CD4-positive, alpha-beta T cell treated with Interferon alpha-2 for 1 hour (primary cell): ENCODE measurements around the gene BEST1.

Source experiments
- DNase-seq, 2 donors: peaks; one replicate each; pipeline ENCODE4 v3.0.0-alpha.2; 2020 to 2022

The BEST1 gene

DNA sequence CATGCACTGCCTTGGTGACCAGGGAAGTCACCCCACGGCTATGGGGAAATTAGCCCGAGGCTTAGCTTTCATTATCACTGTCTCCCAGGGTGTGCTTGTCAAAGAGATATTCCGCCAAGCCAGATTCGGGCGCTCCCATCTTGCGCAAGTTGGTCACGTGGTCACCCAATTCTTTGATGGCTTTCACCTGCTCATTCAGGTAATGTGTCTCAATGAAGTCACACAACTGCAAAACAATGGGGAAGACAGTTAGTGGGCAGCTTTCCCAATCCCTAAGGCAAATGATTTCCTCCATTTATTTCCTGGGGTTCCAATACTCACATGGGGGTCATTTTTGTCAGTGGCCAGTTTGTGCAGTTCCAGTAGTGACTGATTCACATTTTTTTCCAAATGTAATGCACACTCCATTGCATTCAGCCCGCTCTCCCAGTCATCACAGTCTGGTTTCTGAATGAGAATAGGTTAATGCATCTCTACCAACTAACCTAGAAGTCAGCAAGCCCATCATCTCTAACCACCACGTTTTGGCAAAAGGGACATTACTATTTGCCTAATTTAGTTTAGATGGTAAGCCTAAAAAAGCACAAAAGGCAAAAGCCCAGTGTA lies 14.6 kb downstream of the BEST1 start:
- peak; percentile 31 to 32 for DNase-seq

DNA sequence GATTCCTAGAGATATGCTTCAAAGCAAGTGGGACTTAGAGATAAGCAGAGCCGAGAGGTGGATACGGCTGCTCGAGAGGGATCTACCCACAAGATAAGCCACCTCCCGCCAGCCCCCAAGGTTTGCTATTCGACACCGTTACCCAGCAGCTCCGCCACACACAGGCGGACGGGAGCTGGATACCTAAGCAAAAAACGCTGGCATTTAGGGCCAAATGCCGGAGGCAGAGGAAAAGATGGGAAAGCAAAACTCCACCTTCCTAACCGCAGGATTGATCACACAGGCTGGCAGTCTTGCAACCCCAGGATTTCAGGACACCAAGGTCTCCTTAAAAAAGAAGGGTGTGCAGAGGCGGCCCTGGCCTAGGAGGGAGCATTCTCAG lies 16.6 kb downstream of the BEST1 start:
- DNase-seq = peak; percentile 35 to 57

DNA sequence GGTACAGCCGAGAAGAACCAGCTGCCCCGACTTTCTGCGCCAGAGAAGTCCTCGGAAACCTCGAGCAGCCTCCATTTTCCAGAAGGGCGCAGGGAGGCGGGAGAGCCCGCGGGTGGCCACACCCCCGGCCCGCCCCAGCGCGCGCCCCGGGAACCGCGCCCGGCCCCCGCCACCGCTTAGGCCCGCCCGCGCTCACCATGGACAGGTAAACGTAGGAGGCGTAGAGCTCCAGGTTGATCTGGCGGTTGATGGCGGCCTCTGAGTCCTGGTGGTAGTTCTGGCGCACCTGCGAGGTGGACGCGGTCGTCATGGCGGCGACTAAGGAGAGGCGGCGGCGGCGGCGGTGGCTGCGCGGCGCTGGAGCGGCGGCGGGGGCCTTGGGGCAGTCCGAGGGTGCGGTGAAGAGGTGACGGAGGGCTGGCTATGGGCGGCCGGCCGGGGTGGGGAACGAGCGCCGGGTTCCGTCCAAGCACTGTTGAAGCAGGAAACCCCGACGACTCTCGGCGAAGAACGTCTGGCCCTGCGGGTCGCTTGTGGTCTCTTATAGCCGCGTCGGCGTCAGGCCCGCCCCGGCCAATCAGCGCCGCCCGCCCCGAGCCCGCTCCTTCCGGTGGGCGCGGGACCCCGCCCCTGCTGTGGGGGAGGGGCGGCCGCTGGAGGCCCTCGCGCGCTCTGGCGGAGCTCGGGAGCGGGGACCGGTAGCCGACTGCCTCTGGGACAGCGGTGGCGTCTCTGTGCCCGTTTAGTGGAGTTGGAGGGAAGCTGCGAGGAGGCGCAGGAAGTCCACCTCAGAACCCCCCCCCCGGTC lies 17.2 kb downstream of the BEST1 start, which contains the start of gene FTH1:
FTH1 (minus strand) TSS at position 519 of the 808 bp plus-strand sequence; CDS start at position 310, 209 bp downstream.
- peak; percentile 94 to 95 for DNase-seq

DNA sequence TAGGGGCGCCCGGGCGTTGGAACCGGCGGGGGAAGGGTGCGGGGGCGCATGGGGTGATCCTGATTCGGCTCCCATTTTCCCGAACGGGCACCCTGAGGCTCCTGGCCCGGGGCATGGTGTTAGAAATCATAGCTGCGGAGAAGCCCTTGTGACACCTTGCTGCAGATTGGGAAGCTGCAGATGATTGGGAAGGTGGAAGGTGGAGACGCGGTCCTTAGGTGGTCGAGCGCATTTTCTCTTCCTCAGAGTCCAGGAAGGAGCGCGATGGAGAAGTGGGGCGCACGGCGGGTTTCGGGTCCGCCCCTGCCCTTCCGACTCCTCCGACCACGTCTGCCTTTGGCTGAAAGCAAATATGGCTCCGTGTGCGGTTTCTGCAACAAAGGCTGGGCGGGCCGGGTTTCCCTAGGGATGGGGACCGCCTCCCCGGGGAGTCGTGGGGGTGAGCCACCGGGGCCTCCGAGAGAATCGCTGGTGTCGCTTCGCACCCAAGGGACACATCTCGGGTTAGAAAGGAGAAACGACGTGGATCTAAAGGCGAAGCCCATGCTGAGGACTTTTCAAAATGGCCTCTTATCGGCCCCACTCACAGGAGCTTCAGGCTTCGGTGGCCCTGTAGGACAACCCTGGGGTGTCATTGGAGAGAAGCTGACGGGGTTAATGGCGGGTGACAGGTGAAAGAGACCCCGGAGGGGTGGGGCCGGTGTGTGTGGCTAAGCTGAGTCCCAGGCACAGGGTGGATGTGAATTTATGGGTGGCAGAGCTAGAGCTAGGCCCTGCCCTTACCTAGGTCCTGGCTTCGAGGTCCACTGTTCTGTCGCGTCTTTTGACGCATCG lies 18.0 kb downstream of the BEST1 start:
- DNase-seq = peak; percentile 47 to 50

DNA sequence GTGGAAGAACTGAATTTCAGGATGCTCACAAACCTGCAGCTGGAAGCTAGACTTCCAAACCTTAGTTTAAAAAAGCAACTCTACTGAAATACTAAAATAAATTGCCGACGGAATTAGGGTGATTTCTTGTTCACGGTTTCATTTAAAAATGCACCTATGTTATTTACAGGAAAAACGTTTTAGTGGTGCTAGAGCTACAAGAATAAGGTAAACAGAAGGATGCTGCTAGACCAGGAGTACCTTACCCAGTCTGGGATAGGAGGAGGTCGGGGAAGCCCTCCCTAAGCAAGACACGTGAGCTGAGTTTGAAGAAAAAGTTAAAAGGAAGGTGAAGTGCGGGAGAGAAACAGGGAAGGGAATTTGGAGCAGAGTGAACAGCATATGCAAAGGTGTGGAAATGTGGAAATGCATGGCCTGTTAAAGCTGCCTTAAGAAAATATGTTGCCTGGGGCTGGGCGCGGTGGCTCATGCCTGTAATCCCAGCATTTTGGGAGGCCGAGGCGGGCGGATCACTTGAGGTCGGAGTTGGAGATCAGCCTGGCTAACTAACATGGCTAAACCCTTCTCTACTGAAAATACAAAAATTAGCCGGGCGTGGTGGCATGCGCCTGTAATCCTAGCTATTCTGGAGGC lies 18.7 kb downstream of the BEST1 start:
- no peak for DNase-seq

DNA sequence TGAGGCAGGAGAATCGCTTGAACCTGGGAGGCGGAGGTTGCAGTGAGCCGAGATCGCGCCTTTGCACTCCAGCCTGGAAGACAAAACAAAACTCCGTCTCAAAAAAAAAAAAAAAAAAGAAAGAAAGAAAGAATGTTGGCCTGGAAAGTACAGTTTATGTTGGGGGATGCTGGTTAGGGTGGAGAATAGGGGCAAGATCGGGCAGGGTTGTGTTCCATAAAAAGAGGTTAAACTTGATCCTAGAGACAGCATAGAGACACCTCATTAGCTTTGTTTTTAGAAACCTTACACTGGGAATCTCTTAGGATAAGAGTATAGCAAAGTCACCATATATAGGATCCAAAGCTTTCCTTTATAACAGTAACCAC lies 19.2 kb downstream of the BEST1 start:
- DNase-seq = no peak

DNA sequence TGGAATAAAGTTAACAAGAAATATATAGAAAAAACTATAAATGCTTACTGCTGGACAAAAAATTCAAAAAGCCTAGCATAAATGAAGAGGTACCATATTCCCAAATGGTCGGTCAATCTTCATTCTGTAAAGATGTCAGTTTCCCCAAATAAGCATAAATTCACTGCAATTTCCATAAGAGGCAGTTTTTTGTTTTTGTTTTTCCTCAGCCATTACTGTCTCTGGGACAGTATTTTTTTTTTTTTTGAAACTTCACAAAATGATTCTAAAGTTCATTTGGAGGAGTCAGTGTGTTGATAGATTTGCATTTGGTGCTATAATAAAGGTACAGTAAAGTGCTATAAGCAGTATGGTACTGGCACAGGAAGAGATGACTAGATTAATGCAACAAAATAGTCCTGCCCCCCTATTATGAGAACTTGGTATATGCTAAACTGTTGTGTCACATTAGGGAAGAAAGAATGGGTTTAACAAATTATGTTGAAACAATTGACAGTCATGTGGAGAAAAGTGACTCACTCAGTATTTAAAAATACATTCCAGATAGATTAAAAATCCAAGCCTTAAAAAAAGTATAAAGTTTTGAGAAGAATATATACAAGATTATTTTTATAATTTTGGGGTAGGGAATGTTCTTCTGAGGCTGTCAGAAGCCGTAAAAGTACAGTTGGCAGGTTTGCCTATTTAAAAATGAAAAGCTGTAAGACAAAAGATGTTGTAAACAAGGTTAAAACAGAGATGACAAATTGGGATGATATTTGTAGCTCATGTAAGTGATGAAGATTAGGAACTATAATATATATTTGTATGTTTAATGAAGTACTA lies 19.9 kb downstream of the BEST1 start:
- DNase-seq = no peak

DNA sequence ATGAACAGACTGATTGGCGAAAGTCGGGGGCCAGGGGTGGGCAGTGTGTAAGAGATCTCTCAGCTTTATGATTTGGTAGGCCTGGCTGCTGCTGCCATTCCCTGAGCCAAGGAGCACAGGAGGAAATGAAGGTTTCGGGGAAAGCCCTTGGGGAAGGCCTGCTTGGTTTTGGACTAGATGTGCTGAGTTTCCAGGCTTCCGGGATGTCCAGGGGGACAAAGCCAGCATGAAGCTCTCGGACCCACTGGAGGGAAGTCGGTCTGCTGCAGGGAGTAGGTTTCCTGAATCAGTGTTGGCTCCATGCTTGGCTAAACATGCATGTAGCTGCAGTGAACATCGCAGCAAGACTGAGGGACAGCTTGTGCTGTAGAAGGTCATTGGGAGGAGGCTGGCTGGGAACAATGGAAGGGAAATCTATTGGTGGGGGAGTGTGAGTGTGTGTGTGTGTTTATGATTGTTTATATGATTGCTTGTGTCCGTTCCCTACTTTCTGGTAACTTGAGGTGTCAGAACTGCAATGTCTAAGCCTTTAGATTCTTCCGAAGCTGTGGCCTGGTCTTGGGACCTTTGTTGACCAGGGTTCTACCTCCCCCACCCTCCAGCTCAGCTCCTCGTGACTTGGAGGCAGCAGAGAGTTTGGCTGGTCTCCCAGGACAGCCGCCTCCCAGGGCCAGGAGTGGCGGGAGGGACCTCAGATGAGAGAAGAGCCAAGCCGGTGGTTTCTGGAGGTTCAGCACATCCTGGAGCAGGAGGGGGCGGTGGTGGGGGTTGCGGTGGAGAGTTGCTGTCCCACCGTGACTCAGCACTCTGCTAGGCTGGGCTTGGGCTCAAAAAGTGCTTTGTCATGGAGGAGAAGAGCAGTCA lies 21.3 kb downstream of the BEST1 start:
- peak; percentile 54 to 87 for DNase-seq

DNA sequence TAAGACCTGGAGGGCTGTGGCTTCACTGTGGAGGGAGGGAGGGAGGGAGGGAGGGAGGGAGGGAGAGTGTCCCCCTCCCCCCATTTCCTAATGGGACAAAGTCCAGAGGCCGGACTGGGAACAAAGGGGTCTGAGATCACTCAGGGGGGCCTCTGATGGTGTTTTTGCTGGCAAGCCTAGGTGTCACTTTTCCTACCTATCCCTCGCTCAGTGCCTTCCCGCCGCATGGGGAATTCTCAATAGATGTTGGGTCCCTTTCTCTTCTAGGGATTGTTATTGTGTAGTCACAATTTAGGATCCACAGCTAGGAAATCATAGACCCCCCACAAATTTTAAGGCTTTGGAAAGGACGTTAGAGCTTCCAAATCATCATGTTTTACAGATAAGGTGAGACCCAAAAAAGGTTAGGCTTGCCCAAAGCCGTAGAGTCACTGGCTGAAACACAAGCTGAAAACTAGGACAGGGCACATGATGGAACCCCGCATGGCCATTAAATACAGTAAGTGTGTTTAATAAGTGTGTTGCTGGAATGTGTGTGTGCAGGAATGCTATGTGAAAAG lies 22.0 kb downstream of the BEST1 start:
- no peak for DNase-seq

DNA sequence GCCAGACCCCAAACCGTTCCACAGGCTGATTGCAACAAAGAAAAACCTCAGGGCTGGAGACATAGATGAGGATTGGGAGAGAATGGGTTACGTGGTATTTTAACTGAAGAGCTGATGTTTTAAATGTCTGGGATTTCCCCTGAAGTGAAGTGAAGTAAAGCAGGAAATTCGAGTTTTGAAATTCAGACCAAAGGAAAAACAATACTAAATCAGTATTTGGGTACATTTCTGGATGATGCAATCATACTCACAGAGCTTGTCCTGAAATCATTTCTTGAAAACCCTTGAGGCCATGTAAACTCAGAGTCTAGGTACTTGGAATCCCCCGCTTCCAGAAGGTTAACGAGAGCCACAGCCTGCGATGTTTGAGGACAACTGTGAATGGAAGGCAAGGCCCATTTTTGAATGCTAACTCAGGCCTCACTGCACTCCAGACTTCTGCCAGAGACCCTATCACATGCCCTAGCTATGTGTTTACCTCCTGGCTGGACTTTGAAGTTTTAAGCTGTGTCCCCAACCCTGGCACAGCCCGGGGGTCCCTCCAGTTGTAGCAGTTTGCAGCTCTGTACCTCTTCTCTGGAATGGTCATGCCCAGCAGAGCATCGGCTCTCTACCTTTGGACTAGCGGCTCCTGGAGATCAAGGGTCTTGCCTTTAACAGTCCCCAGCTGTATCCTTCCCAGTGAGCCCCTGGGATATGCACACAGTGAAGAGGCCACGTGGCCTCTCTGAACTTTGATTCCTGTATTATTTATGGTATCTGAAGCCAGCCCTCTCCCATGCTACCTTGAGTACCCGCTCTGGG lies 22.7 kb downstream of the BEST1 start:
- peak; percentile 14 to 57 for DNase-seq

DNA sequence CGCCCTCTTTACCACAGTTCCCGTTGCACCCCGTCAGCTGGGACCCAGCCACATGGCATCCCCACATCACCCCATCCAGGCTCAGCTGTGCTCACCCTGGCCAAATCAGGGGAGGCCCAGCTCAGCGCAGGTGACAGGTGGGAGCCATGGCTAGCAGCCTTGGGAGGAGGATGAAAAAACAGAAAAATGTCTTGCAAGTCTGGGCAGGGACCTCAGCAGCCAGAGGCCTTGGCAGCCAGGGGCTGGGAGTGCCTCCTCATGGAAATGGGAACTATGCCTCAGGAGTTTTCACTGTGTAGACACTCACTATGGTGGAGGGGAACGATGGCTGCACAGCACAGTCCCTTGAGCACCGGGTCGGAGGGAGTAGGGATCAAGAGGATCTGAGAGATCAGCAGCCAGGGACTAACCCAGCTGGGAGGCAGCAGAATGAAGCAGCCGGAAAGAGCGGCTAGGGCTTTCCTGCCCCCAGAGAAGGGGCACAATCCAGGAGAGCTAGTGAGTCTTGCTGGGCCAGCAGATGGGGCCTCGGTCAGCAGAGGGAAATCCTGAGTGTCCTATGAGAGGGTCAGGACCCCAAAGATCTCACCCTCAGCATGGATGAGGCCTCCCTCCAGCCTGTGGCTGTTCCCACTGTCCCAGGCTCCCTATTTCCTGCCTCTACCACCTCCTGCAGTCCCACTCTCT lies 23.5 kb downstream of the BEST1 start:
- DNase-seq = no peak

DNA sequence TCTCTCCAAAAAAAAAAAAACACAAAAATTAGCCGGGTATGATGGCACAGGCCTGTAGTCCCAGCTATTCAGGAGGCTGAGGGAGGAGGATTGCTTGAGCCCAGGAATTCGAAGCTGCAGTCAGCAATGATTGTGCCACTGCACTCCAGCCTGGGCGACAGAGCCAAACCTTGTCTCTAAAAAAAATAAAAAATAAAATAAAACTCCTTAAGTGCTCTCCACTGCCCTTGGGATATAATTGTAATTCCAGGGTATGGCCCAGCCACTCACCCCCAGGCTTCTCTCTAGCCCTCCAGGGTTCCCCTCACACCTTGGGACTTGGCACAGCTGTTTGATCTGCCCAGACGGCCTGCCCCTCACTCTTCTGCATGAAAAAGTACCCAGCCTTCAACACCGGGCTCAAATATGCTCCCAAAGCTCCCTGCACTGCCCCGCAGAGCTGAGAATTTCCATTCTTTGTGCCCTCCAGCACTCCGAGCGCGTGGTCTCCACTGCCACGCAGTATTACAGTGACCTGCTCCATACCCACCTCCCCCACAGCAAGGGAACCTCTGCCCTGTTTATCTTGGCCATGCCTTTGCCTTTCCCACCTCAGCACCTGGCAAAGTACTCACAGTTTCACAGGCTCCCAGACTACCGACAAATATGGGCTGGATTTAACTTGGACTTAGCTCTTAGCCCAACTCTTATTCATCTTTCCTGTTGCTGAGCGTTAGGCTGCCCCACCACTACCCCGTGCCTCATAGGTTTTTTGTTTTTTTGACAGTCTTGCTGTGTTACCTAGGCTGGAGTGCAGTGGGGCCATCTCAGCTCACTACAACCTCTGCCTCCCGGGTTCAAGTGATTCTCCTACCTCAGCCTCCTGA lies 24.8 kb downstream of the BEST1 start:
- no peak for DNase-seq

DNA sequence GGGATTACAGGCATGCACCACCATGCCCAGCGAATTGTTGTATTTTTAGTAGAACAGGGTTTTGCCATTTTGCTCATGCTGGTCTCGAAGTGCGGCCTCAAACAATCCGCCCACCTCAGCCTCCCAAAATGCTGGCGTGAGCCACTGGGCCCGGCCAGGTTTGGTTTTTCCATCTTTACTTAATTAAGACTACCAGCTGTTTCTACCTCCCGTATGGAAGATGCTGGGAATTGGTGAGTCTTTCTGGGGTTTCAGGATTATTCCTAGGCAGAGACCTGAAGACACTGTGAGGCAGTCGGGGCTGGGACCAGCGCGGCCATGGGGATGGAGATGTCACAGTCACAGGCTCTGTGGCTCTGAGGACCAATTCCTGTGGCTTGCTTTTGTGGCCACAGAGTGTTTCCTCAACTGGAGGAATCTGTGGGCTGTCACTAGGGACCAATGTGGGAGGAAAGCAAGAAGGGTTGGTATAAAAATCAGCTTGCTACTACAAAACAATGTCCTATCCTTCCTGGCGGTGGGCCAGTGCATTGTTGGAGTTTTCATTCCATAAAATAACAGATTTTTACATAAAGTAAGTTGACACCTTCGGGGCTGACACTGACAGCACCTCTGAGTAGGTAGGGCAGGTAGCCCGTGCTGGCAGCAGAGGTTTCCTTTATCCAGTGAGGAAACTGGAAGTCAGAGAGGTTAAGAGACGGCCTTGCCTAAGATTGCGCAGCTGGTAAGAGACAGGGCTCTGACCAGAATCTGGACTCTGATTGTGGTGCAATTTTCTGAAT lies 25.7 kb downstream of the BEST1 start:
- DNase-seq = no peak

DNA sequence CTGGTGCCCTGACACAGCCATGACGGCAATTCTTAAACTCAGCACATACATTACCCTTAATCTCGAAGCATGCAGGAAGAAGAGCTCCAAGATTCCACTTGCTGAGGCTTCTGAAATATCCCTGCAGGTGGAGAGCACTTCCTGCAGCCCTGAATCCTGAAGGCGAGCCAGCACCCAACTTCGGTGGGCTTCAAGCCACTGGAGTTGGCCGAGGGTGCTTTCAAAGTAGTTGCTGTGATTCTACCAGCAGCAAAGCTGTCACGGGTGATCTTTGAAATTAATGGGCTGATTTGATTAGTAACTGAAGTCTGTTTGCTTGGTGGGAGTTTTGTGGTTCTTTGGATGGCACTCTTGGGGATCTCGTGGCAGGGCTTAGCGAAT lies 26.3 kb downstream of the BEST1 start:
- DNase-seq = no peak

DNA sequence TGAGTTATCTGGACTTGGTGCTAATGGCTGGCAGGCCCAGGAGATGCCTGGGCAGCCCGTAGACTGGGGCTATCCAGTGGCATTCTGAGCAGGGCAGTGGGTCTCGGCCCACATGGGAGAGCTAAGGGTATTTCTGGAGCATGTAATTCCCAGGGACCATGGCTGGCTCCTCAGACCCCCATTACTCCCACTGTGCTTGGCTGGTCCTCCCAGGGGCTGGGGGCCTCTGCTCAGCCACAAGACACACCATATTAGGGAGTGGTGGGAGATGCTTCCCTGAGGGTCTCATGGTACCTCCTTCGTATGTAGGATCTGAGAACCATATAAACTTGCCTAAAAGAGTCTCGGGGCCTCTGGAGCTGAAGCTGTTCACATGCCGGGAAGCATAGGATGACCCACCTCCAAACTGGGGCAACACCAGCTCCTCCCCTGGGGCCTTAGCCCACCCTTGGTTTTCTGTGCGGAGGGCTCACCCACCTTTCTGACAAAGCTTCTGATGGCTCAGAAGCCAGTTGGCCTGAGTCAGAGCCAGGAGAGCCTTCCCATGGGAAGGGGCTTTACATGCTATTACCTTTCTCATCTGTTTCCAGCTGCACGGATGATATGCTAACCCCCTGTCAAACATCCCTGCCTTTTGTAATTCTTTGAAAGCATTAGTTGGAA lies 26.8 kb downstream of the BEST1 start:
- no peak for DNase-seq

DNA sequence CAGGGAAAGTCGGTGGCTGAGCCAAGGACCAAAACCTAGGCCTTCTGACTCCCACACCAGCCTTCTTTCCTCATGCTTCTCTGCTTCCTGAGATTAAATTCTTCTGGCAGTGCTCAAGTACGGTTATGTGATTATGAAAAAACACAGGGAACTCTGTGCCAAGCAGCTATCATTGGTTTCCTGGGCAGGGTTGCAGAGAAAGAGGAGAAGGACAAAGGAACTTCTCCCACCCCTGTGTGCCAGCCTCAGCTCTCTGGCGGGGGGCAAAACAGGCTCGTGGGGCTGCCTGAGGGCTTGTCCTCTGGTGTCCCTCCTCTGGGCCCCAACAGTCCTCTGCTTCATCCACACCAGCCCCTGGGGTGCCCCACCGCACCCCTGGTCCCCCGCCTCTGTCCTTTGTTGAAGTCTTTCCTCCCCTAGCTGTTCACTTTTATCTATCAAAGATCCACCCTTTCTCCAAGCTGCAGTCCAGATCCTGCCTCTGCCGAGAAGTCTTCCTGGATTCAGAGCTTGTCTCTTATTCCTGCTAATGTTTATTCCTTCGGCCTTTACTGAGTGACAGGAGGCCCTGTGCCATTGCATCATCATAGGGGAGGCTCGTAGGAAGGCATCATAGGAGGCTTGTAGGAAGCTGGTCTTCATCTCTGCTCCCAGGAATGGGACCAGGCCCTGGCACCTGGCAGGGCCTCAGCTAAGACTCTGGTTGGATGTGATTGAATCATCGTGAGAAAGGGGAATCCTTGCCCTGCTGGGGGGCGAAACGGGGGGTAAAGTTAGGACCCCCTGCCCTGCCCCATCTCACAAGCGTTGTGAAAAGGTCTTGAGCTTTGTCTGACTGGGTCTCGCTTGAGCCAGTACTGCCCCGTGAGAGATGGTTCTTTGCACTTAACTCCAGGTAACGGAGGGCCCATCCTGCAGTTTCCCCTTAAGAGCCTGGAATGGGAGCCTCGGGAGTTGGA lies 28.8 kb downstream of the BEST1 start:
- DNase-seq = no peak
